ENCODE data around the gene SEMA3D. TPM values are rescaled to one million over a fixed set of nuclear protein-coding genes. Genes with fewer than 3 reads are reported as not detected.

SEMA3D gene
- total RNA-seq, 2 donors from 2014 or later: not detected

DNA sequence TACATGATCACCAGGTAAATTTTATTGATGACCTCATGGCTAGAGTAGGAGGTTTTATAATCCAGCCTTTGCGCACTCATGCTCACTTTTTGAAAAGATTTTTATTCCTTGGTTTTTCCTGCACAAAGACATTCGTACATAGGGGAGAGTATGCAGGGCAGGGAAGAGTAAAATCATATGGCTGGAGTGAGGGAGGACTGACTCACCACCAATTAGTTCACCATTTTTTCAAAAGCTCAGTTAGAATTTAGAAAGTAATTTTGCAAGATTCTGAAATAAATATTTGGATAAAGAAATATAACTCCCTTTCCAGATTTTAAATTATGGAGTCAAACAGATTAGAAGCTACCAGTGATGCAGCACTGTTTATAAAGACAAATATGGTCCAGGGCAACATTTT is 111.9 kb downstream of the SEMA3D start:
- Mint-ChIP-seq H3K36me3 (no peaks in the 10 kb centered on the region), H3K9me3 (no peaks in the 10 kb centered on the region), H3K27ac (no peak overlapping the region)
- ATAC-seq (no peak), DNase-seq (ENCODE audit: low spot score in 2 of 2) (no peak)

DNA sequence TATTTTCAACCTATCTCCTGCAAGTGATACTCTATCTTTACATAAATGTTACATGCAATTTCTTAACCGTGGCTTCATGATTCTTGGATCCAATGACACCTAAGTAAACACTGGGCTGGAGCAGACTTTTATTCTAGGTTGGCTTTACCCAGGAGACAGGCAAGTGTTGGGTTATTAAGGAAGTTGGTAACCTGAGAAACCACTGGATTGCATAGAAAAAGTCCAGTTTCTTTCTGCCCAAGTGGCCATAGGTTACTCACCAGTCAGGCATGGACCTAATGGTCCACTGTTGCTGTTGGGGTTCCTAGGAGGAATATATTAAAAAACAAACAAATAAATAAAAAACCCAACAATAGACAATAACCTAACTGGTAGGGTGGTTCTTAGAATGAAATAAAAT is 112.8 kb downstream of the SEMA3D start:
- Mint-ChIP-seq H3K36me3 (no peaks in the 10 kb centered on the region), H3K27ac (no peak overlapping the region), H3K9me3 (no peaks in the 10 kb centered on the region)
- no peak for DNase-seq (ENCODE audit: low spot score in 2 of 2)
- no peak for ATAC-seq

- H3K9me3 Mint-ChIP-seq: no peaks in the 10 kb centered on the region
- no peaks in the 10 kb centered on the region for H3K36me3 Mint-ChIP-seq
- H3K27ac Mint-ChIP-seq: no peak overlapping the region
- ATAC-seq: no peak
- DNase-seq (ENCODE audit: low spot score in 2 of 2): no peak
These were observed 115.8 kb downstream of the SEMA3D start for GRCh38 chr7:85070967-85071628.

DNA sequence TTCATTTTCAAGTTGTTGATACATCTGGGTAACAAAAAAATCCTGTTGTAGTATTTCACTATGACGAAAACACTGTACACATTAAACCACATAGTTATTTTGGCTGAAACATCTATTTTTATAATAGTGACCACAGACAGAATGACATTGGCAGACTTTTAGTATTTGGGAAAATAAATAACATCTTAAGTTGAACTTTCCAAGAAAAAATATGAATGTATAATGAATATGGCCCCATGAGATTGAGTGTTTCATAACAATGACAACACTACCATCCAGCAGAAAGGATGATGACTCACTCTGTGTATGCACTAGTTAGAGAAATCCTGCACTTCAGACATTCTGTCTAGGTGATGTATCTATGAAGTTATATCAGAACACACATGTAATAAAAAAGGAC is 118.1 kb downstream of the SEMA3D start:
- Mint-ChIP-seq H3K27ac (no peak overlapping the region), H3K36me3 (no peaks in the 10 kb centered on the region), H3K9me3 (no peaks in the 10 kb centered on the region)
- ATAC-seq: no peak
- DNase-seq (ENCODE audit: low spot score in 2 of 2): no peak

- H3K9me3 Mint-ChIP-seq: no peaks in the 10 kb centered on the region
- no peak for ATAC-seq
- no peak for DNase-seq (ENCODE audit: low spot score in 2 of 2)
- no peak overlapping the region for H3K27ac Mint-ChIP-seq
- no peaks in the 10 kb centered on the region for H3K36me3 Mint-ChIP-seq
These were observed 119.5 kb downstream of the SEMA3D start for GRCh38 chr7:85067371-85067770.

DNA sequence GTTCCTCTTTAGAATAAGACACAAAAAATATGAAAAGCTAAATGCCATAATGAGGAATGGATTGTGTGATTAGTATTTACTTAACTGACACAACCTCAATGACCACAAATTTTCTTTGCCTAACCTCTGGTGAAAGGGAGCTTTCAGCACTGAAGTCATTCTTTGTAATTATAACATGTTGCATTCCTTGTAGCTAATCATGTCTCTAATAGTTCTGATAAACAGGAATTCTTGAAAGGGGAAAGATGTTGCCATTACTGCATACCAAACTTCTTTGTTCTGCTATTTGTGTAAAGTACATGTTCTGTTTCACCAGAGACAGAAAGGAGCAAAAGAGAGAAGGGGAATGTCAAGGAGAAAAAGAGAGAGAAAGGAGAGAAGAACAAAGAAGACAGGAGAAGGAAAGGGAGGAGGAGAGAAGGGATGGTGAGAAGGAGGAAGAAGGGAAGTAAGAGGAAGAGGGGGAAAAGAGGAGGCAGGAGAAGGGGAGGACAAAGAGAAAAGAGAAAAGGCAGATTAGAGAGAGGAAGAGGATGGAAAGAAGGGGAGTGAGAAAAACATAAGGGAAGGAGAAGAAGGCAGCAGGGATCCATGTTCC is 120.9 kb downstream of the SEMA3D start:
- DNase-seq (ENCODE audit: low spot score in 2 of 2) (no peak), ATAC-seq (no peak)
- Mint-ChIP-seq H3K9me3 (peaks cover 0 to 7% of the 10 kb centered on the region in 2 donors), H3K27ac (no peak overlapping the region), H3K36me3 (no peaks in the 10 kb centered on the region)

DNA sequence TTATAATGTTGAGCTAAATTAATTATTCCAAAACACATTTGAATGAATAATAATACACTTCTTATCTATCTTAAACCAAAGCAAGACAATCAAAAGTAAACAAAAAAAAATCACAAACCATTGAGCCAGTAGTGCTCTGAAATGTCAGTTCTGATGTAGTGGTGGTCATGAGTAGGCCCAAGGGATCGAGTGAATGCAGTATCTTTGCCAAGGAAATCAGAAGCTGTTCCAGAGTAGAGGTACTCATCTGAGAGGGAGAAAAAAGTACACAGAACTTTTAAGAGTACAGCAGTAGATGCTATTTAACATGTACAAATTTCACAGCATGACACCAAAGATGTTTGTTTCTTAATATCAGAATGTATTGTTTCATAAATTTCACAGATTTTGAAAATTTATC is 121.5 kb downstream of the SEMA3D start:
- Mint-ChIP-seq H3K27ac (no peak overlapping the region), H3K9me3 (peaks cover 0 to 7% of the 10 kb centered on the region in 2 donors), H3K36me3 (no peaks in the 10 kb centered on the region)
- ATAC-seq (no peak), DNase-seq (ENCODE audit: low spot score in 2 of 2) (no peak)

GRCh38 chr7:85062651-85063050 is 124.2 kb downstream of the SEMA3D start:
- DNase-seq (ENCODE audit: low spot score in 2 of 2) (no peak), ATAC-seq (no peak)
- no peak overlapping the region for H3K27ac Mint-ChIP-seq
- peaks cover 0 to 7% of the 10 kb centered on the region in 2 donors for H3K9me3 Mint-ChIP-seq
- no peaks in the 10 kb centered on the region for H3K36me3 Mint-ChIP-seq

DNA sequence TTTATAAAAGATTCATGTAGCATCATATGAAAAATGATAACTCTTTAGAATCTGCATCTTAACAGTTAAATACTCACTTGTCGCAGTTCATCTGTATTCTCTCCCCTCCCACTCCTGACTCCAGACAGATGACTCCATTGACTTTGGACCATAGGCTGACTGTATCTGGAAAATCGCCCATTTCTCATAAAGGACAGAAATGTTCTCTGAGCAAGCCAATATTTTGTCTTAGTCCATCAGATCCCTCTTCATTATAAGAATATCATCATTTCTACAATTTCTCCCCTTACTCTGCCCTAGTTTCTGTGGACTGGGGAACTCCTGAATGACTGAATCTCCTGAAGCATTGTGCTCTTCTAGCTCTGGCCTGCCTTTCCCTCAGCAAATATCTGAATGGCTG is 125.4 kb downstream of the SEMA3D start:
- DNase-seq (ENCODE audit: low spot score in 2 of 2): no peak
- no peak overlapping the region for H3K27ac Mint-ChIP-seq
- H3K36me3 Mint-ChIP-seq: no peaks in the 10 kb centered on the region
- no peak for ATAC-seq
- peaks cover 0 to 7% of the 10 kb centered on the region in 2 donors for H3K9me3 Mint-ChIP-seq

DNA sequence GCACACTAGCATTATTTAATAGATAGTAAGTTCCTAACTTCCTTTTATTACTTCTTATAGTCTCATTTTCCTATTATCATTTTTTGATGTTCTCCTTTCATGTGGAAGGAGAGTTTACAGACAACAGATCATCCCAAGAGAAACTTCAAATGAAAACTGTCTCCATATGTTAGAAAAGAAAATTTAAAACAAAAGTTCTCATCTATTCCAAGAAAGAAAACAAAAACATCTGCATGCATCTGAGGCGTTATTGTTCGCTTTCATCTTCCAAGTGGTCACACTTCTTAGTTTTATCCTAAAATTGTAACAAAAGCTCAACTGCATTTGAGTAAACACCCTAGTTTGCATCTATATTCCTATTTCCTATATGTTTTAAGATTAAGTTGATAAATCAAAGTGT is 126.2 kb downstream of the SEMA3D start:
- Mint-ChIP-seq H3K36me3 (no peaks in the 10 kb centered on the region), H3K9me3 (peaks cover 0 to 7% of the 10 kb centered on the region in 2 donors), H3K27ac (no peak overlapping the region)
- DNase-seq (ENCODE audit: low spot score in 2 of 2) (no peak), ATAC-seq (no peak)

- ATAC-seq: no peak
- H3K27ac Mint-ChIP-seq: no peak overlapping the region
- H3K36me3 Mint-ChIP-seq: no peaks in the 10 kb centered on the region
- DNase-seq (ENCODE audit: low spot score in 2 of 2): no peak
- H3K9me3 Mint-ChIP-seq: no peaks in the 10 kb centered on the region
These were observed 130.9 kb downstream of the SEMA3D start for GRCh38 chr7:85055906-85056305.

DNA sequence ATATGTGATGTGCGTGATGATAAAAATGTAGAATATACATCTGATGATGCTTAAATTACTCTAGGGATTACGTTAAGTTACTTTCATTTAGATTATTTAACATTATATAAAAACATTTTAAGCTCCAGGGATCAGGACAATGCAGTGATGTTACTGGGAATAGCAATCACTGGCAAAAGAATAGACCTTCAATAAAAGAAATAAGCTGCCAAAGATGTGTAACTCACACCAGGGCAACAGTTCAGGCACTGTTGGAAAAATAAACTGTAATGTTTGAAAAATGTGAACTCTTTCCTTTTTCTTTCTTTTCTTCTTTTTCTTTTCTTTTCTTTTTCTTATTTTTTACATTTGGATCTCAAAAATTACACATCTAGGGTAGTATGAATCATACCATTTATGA is 131.7 kb downstream of the SEMA3D start:
- no peak for ATAC-seq
- H3K36me3 Mint-ChIP-seq: no peaks in the 10 kb centered on the region
- no peak for DNase-seq (ENCODE audit: low spot score in 2 of 2)
- H3K9me3 Mint-ChIP-seq: no peaks in the 10 kb centered on the region
- no peak overlapping the region for H3K27ac Mint-ChIP-seq

DNA sequence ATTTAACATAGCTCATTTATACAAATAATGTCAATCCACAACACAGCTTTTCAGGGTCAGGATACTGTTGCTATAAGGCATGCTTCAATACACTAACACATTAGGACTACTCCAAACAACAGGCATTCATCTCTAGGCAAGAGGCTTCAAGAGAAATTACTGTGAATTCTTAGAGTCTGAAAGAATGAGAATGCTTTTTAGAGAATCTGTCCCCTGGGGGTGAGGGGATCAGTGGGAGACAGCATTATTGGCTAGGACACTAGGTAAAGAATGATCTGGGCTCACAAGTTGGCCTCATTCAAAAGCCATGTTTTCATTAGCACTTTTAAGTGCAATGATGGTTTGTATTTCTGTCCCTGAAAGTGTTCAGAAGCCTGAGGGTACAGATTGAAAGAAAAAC is 132.6 kb downstream of the SEMA3D start:
- Mint-ChIP-seq H3K36me3 (no peaks in the 10 kb centered on the region), H3K27ac (no peak overlapping the region), H3K9me3 (no peaks in the 10 kb centered on the region)
- DNase-seq (ENCODE audit: low spot score in 2 of 2): no peak
- ATAC-seq: no peak

- no peak overlapping the region for H3K27ac Mint-ChIP-seq
- no peak for ATAC-seq
- H3K9me3 Mint-ChIP-seq: no peaks in the 10 kb centered on the region
These were observed 134.0 kb downstream of the SEMA3D start for GRCh38 chr7:85052894-85053293.

GRCh38 chr7:85052056-85052737 is 134.7 kb downstream of the SEMA3D start:
- no peaks in the 10 kb centered on the region for H3K9me3 Mint-ChIP-seq
- no peak for ATAC-seq

More at GRCh38 chr7:85052894-85053293, 134.0 kb downstream of the SEMA3D start:
- DNase-seq (ENCODE audit: low spot score in 2 of 2): no peak
- no peaks in the 10 kb centered on the region for H3K36me3 Mint-ChIP-seq

GRCh38 chr7:85046534-85046933 is 140.3 kb downstream of the SEMA3D start:
- no peaks in the 10 kb centered on the region for H3K36me3 Mint-ChIP-seq
- H3K9me3 Mint-ChIP-seq: no peaks in the 10 kb centered on the region
- no peak for DNase-seq (ENCODE audit: low spot score in 2 of 2)
- no peak for ATAC-seq
- H3K27ac Mint-ChIP-seq: no peak overlapping the region

More at GRCh38 chr7:85052056-85052737, 134.7 kb downstream of the SEMA3D start:
- DNase-seq (ENCODE audit: low spot score in 2 of 2): no peak
- Mint-ChIP-seq H3K36me3 (no peaks in the 10 kb centered on the region), H3K27ac (no peak overlapping the region)

DNA sequence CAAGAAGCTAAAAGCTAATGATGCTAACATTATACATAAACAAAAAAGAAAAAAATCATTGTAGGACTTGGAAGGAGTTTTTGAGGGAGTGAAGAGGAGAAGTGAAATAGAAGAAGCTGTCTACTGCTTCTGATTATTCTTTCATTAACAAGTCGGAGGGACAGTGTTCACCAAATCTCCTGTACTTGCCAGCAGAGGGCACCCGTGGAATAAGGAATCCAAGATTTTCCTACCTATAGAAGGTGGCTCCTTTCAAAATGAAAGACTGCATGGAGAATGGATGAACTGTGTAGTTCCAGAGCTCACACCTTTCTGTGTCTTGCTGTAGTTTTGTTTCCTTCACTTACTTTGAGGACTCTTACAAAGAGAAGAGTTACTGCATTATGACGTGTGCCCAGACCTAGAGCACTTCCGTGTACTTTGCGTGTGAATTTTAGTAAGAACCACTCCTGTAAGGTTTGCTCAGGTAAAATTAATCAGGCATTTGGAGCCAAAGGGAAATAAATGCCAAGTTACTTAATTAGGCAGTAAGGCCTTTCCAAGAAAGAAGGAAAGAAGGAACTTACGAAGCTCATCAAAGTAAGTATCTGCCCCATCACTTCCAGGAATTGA is 145.1 kb downstream of the SEMA3D start:
- ATAC-seq (no peak), DNase-seq (ENCODE audit: low spot score in 2 of 2) (peak in 1 of 2 donors; percentile 7)
- H3K9me3 Mint-ChIP-seq: no peaks in the 10 kb centered on the region
- no peak overlapping the region for H3K27ac Mint-ChIP-seq
- no peaks in the 10 kb centered on the region for H3K36me3 Mint-ChIP-seq
